Neural cell (in vitro differentiated cells): ENCODE results near the gene SEC22A. TPM values are rescaled to one million over a fixed set of nuclear protein-coding genes. Genes with fewer than 3 reads are reported as not detected.

Experiments
- H2AFZ ChIP-seq: fragments of 200-600, 300-800 bp; sonication (generic), shearing (Covaris generic); 2 replicates; pipeline ENCODE4 v1.6.0; 2014; ENCODE audit warnings: low read depth, mild to moderate bottlenecking, antibody characterized with exemption, low read length, moderate library complexity
- H3F3A ChIP-seq: fragments of 200-600 bp; shearing (Covaris generic); 2 replicates; pipeline ENCODE4 v1.6.1; 2016; ENCODE audit warnings: mild to moderate bottlenecking, moderate library complexity, mixed read lengths, antibody characterized with exemption, low read length; ENCODE audit not compliant: insufficient read depth, poor library complexity, severe bottlenecking
- H3K27ac ChIP-seq: fragments of 200-600, 300-800 bp; sonication (generic), shearing (Covaris generic); 2 replicates; pipeline ENCODE4 v1.5.1; 2014; ENCODE audit warnings: mild to moderate bottlenecking, low read length, moderate library complexity
- H3K27me3 ChIP-seq: fragments of 300-800, 200-600 bp; sonication (generic), shearing (Covaris generic); 2 replicates; pipeline ENCODE4 v1.6.0; 2014; ENCODE audit warnings: mild to moderate bottlenecking, low read depth, low read length, moderate library complexity; ENCODE audit not compliant: insufficient read depth
- H3K36me3 ChIP-seq: fragments of 300-800, 200-600 bp; sonication (generic), shearing (Covaris generic); 2 replicates; pipeline ENCODE4 v1.5.1; 2014; ENCODE audit warnings: mild to moderate bottlenecking, antibody characterized with exemption, low read length, moderate library complexity; ENCODE audit not compliant: insufficient read depth
- H3K4me2 ChIP-seq: fragments of 300-800, 200-600 bp; sonication (generic), shearing (Covaris generic); 2 replicates; pipeline ENCODE4 v1.6.0; 2014; ENCODE audit warnings: mild to moderate bottlenecking, low read length
- H3K4me3 ChIP-seq: fragments of 300-800, 200-600 bp; sonication (generic), shearing (Covaris generic); 2 replicates; pipeline ENCODE4 v1.5.1; 2014; ENCODE audit warnings: mild to moderate bottlenecking, low read length, moderate library complexity
- H3K79me2 ChIP-seq: fragments of 200-600 bp; shearing (Covaris generic); replicated peaks from 2 replicates; pipeline ENCODE4 v1.6.0; 2014; ENCODE audit warnings: mild to moderate bottlenecking, low read length, moderate library complexity; ENCODE audit not compliant: insufficient read depth
- H3K9ac ChIP-seq: fragments of 300-800, 200-600 bp; sonication (generic), shearing (Covaris generic); 2 replicates; pipeline ENCODE4 v1.6.1; 2016; ENCODE audit warnings: mild to moderate bottlenecking, low read length, mixed read lengths
- H3K9me2 ChIP-seq: fragments of 200-600 bp; shearing (Covaris generic); 2 replicates; pipeline ENCODE4 v1.6.1; 2016; ENCODE audit warnings: mild to moderate bottlenecking, low read length, mixed read lengths; ENCODE audit not compliant: insufficient read depth
- H3K9me3 ChIP-seq: fragments of 200-600, 300-800 bp; sonication (generic), shearing (Covaris generic); 2 replicates; pipeline ENCODE4 v1.6.1; 2016; ENCODE audit warnings: mild to moderate bottlenecking, mixed run types, low read length, moderate library complexity, mixed read lengths
- H4K20me1 ChIP-seq: fragments of 200-600 bp; shearing (Covaris generic); 2 replicates; pipeline ENCODE4 v1.6.1; 2016; ENCODE audit warnings: mild to moderate bottlenecking, mixed run types; ENCODE audit not compliant: insufficient read depth
- CTCF ChIP-seq: fragments of 450-650 bp; IDR thresholded peaks from 2 replicates; pipeline ENCODE4 v1.5.1; 2014; ENCODE audit warnings: antibody characterized with exemption, mild to moderate bottlenecking, moderate library complexity; ENCODE audit not compliant: poor library complexity, severe bottlenecking
- EP300 ChIP-seq: fragments of 450-650 bp; conservative IDR thresholded peaks from 2 replicates; pipeline ENCODE4 v1.6.1; 2014; ENCODE audit warnings: antibody characterized with exemption, mild to moderate bottlenecking, moderate library complexity; ENCODE audit not compliant: poor library complexity, severe bottlenecking
- EZH2 ChIP-seq: fragments of 200-600, 300-800 bp; shearing (Covaris generic), sonication (generic); IDR thresholded peaks from 2 replicates; pipeline ENCODE4 v1.6.1; 2014; ENCODE audit warnings: antibody characterized with exemption, low read length, borderline replicate concordance, mild to moderate bottlenecking; ENCODE audit not compliant: insufficient read depth, poor library complexity, severe bottlenecking
- MXI1 ChIP-seq: fragments of 450-650 bp; conservative IDR thresholded peaks from 2 replicates; pipeline ENCODE4 v1.6.1; 2014; ENCODE audit warnings: antibody characterized with exemption, mild to moderate bottlenecking; ENCODE audit not compliant: poor library complexity, severe bottlenecking
- POLR2AphosphoS5 ChIP-seq: IDR thresholded peaks from 2 replicates; pipeline ENCODE4 v1.6.1; 2012
- RAD21 ChIP-seq: fragments of 450-650 bp; conservative IDR thresholded peaks from 2 replicates; pipeline ENCODE4 v1.6.1; 2014; ENCODE audit warnings: antibody characterized with exemption, mild to moderate bottlenecking, moderate library complexity
- REST ChIP-seq: IDR thresholded peaks from 2 replicates; pipeline ENCODE4 v1.6.1; 2012; ENCODE audit warnings: borderline replicate concordance
- SMC3 ChIP-seq: fragments of 450-650 bp; conservative IDR thresholded peaks from 2 replicates; pipeline ENCODE4 v1.6.1; 2014; ENCODE audit warnings: antibody characterized with exemption, mild to moderate bottlenecking, moderate library complexity; ENCODE audit not compliant: poor library complexity
- TAF1 ChIP-seq: IDR thresholded peaks from 2 replicates; pipeline ENCODE4 v1.6.1; 2012; ENCODE audit warnings: low read depth
- polyA minus RNA-seq: library from RNA; depleted of rRNA, polyadenylated mRNA; stranded (reverse); fragments of >200 nt; gene quantifications from 2 replicates; pipeline ENCODE4 v1.2.3, GENCODE V29; 2014
- polyA plus RNA-seq: library from polyadenylated mRNA; depleted of rRNA; stranded (reverse); fragments of >200 nt; gene quantifications from 2 replicates; pipeline ENCODE4 v1.2.3, GENCODE V29; 2014

The SEC22A gene
- polyA plus RNA-seq (32.7 and 44.0 TPM in 2 replicates), polyA minus RNA-seq (56.5 and 59.9 TPM in 2 replicates)

GRCh38 chr3:123201557-123202427 is at the start of gene SEC22A:
TSS of gene SEC22A (plus strand) at chr3:123201943. CDS start at chr3:123209218, 7,275 bp downstream.
- H3K27me3 ChIP-seq, result no peaks in the 10 kb centered on the region
- no peaks in the 10 kb centered on the region for H3K36me3 ChIP-seq
- H2AFZ ChIP-seq, result peak within 1 kb of the TSS; percentile 92
- H3K9ac ChIP-seq, result peak within 1 kb of the TSS; percentile 94
- H3F3A ChIP-seq, result no peaks in the 10 kb centered on the region
- TF ChIP-seq TAF1 (no peak), CTCF (no peak), SMC3 (peak; percentile 50), MXI1 (peak; percentile 74), POLR2AphosphoS5 (peak; percentile 95), RAD21 (peak; percentile 38), EZH2 (no peak), REST (peak; percentile 78), EP300 (peak; percentile 50)
- H3K9me2 ChIP-seq, result no peaks in the 10 kb centered on the region
- H3K4me3 ChIP-seq, result peak within 1 kb of the TSS; percentile 85
- H3K79me2 ChIP-seq, result peaks cover 15% of the 10 kb centered on the region
- no peaks in the 10 kb centered on the region for H4K20me1 ChIP-seq
- no peaks in the 10 kb centered on the region for H3K9me3 ChIP-seq
- H3K27ac ChIP-seq, result peak within 1 kb of the TSS; percentile 82
- peak within 1 kb of the TSS; percentile 71 for H3K4me2 ChIP-seq

GRCh38 chr3:123152687-123153086 is 49.1 kb upstream of the SEC22A start:
- H3K9ac ChIP-seq, result no peak overlapping the region
- H3K27me3 ChIP-seq, result no peaks in the 10 kb centered on the region
- H2AFZ ChIP-seq, result no peak overlapping the region
- no peaks in the 10 kb centered on the region for H4K20me1 ChIP-seq
- no peaks in the 10 kb centered on the region for H3K9me2 ChIP-seq
- no peak overlapping the region for H3K4me3 ChIP-seq
- H3K9me3 ChIP-seq, result no peaks in the 10 kb centered on the region
- no peaks in the 10 kb centered on the region for H3K36me3 ChIP-seq
- H3K4me2 ChIP-seq, result no peak overlapping the region
- H3K79me2 ChIP-seq, result no peaks in the 10 kb centered on the region
- no peak for TF ChIP-seq SMC3
- TF ChIP-seq TAF1, result no peak
- TF ChIP-seq EZH2, result no peak
- TF ChIP-seq RAD21, result no peak
- TF ChIP-seq MXI1, result no peak
- TF ChIP-seq REST, result no peak
- no peak for TF ChIP-seq POLR2AphosphoS5
- no peak for TF ChIP-seq CTCF
- TF ChIP-seq EP300, result no peak
- no peak overlapping the region for H3K27ac ChIP-seq
- H3F3A ChIP-seq, result no peaks in the 10 kb centered on the region
